HG03378 (cell line): ENCODE measurements around the gene SCAPER.
"Not testable (repeated sequence)": the region's sequence is repeated elsewhere in the genome, so short reads cannot be mapped to it uniquely, and the experiment has no call there.

Source experiments
- ATAC-seq: cut with Tn5 transposase; IDR thresholded peaks from one replicate; pipeline ENCODE4 v1.9.1; 2021; ENCODE audit warnings: mild to moderate bottlenecking, moderate library complexity; ENCODE audit not compliant: unreplicated experiment

Gene SCAPER

GRCh38 chr15:76433036-76433435 lies 472.1 kb downstream of the SCAPER start:
- ATAC-seq = not testable (repeated sequence)

- no peak for ATAC-seq
These were observed 472.5 kb downstream of the SCAPER start for GRCh38 chr15:76432604-76433003.

- ATAC-seq = no peak
These were observed 473.2 kb downstream of the SCAPER start for GRCh38 chr15:76431971-76432370.

- ATAC-seq = not testable (repeated sequence)
These were observed 474.4 kb downstream of the SCAPER start for GRCh38 chr15:76430711-76431110.

GRCh38 chr15:76429661-76430060 lies 475.5 kb downstream of the SCAPER start:
- no peak for ATAC-seq

- ATAC-seq = no peak
These were observed 478.2 kb downstream of the SCAPER start for GRCh38 chr15:76426941-76427340.

- no peak for ATAC-seq
These were observed 486.6 kb downstream of the SCAPER start for GRCh38 chr15:76418352-76419140.

GRCh38 chr15:76401285-76401684 lies 503.9 kb downstream of the SCAPER start:
- no peak for ATAC-seq

GRCh38 chr15:76398317-76399104 lies 506.6 kb downstream of the SCAPER start:
- no peak for ATAC-seq

GRCh38 chr15:76393614-76394013 lies 511.5 kb downstream of the SCAPER start:
- no peak for ATAC-seq

GRCh38 chr15:76391847-76392246 lies 513.3 kb downstream of the SCAPER start:
- no peak for ATAC-seq

GRCh38 chr15:76391309-76391708 lies 513.8 kb downstream of the SCAPER start:
- no peak for ATAC-seq

GRCh38 chr15:76390571-76390970 lies 514.6 kb downstream of the SCAPER start:
- ATAC-seq = no peak

- no peak for ATAC-seq
These were observed 518.2 kb downstream of the SCAPER start for GRCh38 chr15:76386926-76387325.

GRCh38 chr15:76386178-76386577 lies 519.0 kb downstream of the SCAPER start:
- ATAC-seq = no peak

- ATAC-seq = no peak
These were observed 520.7 kb downstream of the SCAPER start for GRCh38 chr15:76384409-76384808.

GRCh38 chr15:76382987-76383728 lies 522.0 kb downstream of the SCAPER start:
- ATAC-seq = no peak

GRCh38 chr15:76381366-76381765 lies 523.8 kb downstream of the SCAPER start:
- ATAC-seq = no peak

GRCh38 chr15:76380249-76380648 lies 524.9 kb downstream of the SCAPER start:
- ATAC-seq = no peak

GRCh38 chr15:76378691-76379090 lies 526.4 kb downstream of the SCAPER start:
- ATAC-seq = no peak

- no peak for ATAC-seq
These were observed 527.4 kb downstream of the SCAPER start for GRCh38 chr15:76377751-76378150.
